Lung (tissue), 12 donors: ENCODE measurements around the gene STK35. TPM values are rescaled to one million over a fixed set of nuclear protein-coding genes. Genes with fewer than 3 reads are reported as not detected.

ENCODE experiments used
- ATAC-seq: fragments of 200-7000 bp; cut with Tn5 transposase; one replicate; pipeline ENCODE4 v1.9.1; 2020; ENCODE audit warnings: moderate number of reproducible peaks; ENCODE audit not compliant: insufficient read depth, low FRiP score
- DNase-seq, 3 donors: peaks; one replicate each; pipeline ENCODE4 v3.0.0-alpha.2; 2013 to 2017
- H3K27ac ChIP-seq, 2 donors: one replicate each; pipeline ENCODE4 v1.5.1; 2013; ENCODE audit warnings: mild to moderate bottlenecking in 2 of 2, moderate library complexity in 2 of 2, control low read depth in 1 of 2, inconsistent platforms in 1 of 2, low read depth in 1 of 2, low read length in 1 of 2
- H3K27me3 ChIP-seq, 3 donors: one replicate each; pipeline ENCODE4 v1.5.1; 2013; ENCODE audit warnings: low read length in 2 of 3; ENCODE audit not compliant: control insufficient read depth in 3 of 3, insufficient read depth in 3 of 3
- H3K36me3 ChIP-seq, 4 donors: one replicate each; pipeline ENCODE4 v1.5.1; 2013; ENCODE audit warnings: low read length in 4 of 4, mild to moderate bottlenecking in 1 of 4, moderate library complexity in 1 of 4; ENCODE audit not compliant: control insufficient read depth in 4 of 4, insufficient read depth in 4 of 4
- H3K4me1 ChIP-seq, 5 donors: one replicate each; pipeline ENCODE4 v1.5.1; 2013; ENCODE audit warnings: low read length in 5 of 5, mild to moderate bottlenecking in 2 of 5, moderate library complexity in 1 of 5; ENCODE audit not compliant: control insufficient read depth in 5 of 5, insufficient read depth in 5 of 5
- H3K4me3 ChIP-seq: one replicate; pipeline ENCODE4 v1.5.1; 2013; ENCODE audit warnings: mild to moderate bottlenecking, control low read depth, moderate library complexity
- H3K9ac ChIP-seq, 2 donors: one replicate each; pipeline ENCODE4 v1.5.1; 2013; ENCODE audit warnings: low read length in 2 of 2, control low read depth in 1 of 2; ENCODE audit not compliant: insufficient read depth in 1 of 2
- H3K9me3 ChIP-seq, 4 donors: one replicate each; pipeline ENCODE4 v1.5.1; 2013; ENCODE audit warnings: low read length in 3 of 4, mild to moderate bottlenecking in 1 of 4, moderate library complexity in 1 of 4; ENCODE audit not compliant: control insufficient read depth in 4 of 4, insufficient read depth in 3 of 4
- WGBS, 2 donors: extraction: QIAGEN DNeasy Blood & Tissue Kit; methylation state at CpG; one replicate each; pipeline ENCODE4 v1.1.7; 2013; 5-methylcytosine and 5-hydroxymethylcytosine counted together
- polyA plus RNA-seq, 2 donors: library from polyadenylated mRNA; stranded (reverse); fragments of 200-250 nt; gene quantifications; one replicate each; pipeline ENCODE4 v1.2.1, GENCODE V29; 2013
- total RNA-seq, 2 donors: library from RNA; depleted of rRNA in 1 of 2; stranded (reverse); fragments of >200 nt in 1 of 2; gene quantifications; one replicate each; pipeline ENCODE4 v1.2.1, GENCODE V29; 2014 to 2021
- TF ChIP-seq, protein P1 (sequence below): IDR thresholded peaks from 2 replicates; pipeline ENCODE4 v1.5.1; 2012; ENCODE audit warnings: mild to moderate bottlenecking; ENCODE audit errors: control extremely low read depth, extremely low read depth
- donor health status: control.
- donor health status: control.
- donor health status: Bipolar disorder and iron deficiency.
- donor health status: healthy.
- donor health status: DM: yes; HTN: yes; CAD: no.

STK35 gene
- total and polyA plus RNA-seq, 4 donors = 5.8 to 24.2 (median 12.5) TPM

DNA sequence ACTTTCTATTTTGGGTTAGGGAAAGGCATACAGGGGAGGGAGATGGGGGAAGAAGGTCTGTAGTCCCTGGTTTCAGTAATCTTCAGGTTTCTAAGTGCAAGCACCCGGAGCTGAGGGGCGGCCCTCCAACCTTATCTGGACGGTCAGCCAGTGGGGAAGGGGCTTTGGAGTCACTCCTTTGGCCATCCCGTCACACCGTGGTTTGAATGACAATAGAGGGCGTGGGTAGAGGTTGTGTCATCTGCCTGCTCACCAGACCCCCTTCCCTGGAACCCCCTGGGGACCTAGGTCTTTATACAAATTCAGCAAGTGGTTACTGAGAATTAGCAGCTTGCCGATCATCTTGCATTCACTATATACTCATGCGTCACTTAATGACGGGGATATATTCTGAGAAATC is 29.1 kb downstream of the STK35 start:
- Histone ChIP-seq H3K36me3 (peaks cover 0 to 6% (median 2%) of the 10 kb centered on the region in 4 donors), H3K9me3 (no peaks in the 10 kb centered on the region), H3K27me3 (no peaks in the 10 kb centered on the region), H3K4me3 (no peak overlapping the region), H3K27ac (peak overlapping the region in 1 of 2 donors; percentile 72), H3K9ac (no peak overlapping the region), H3K4me1 (peaks cover 6 to 54% (median 24%) of the 10 kb centered on the region in 5 donors)
- TF ChIP-seq, protein P1, sequence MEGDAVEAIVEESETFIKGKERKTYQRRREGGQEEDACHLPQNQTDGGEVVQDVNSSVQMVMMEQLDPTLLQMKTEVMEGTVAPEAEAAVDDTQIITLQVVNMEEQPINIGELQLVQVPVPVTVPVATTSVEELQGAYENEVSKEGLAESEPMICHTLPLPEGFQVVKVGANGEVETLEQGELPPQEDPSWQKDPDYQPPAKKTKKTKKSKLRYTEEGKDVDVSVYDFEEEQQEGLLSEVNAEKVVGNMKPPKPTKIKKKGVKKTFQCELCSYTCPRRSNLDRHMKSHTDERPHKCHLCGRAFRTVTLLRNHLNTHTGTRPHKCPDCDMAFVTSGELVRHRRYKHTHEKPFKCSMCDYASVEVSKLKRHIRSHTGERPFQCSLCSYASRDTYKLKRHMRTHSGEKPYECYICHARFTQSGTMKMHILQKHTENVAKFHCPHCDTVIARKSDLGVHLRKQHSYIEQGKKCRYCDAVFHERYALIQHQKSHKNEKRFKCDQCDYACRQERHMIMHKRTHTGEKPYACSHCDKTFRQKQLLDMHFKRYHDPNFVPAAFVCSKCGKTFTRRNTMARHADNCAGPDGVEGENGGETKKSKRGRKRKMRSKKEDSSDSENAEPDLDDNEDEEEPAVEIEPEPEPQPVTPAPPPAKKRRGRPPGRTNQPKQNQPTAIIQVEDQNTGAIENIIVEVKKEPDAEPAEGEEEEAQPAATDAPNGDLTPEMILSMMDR = no peak
- 83 to 93% methylated on average over 9 of the region's 9 CpGs for whole genome bisulfite sequencing, 2 donors
- DNase-seq (no peak), ATAC-seq (no peak)

DNA sequence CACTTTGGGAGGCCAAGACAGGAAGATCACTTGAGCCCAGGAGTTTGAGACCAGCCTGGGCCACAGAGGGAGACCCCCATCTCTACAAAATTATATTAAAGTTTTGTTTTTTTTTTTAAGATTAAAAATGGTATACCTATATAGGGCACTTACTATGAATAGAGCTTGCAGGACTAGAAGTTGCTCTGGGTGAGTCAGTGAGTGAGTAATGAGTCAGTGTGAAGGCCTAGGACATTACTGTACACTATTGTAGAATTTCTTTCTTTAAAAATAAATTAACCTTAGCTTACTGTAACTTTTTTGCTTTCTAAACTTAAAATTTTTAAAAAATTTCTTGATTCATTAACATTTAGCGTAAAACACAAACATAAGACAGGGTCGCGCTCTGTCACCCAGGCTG is 29.7 kb downstream of the STK35 start:
- H3K36me3 ChIP-seq = peaks cover 0 to 6% (median 2%) of the 10 kb centered on the region in 4 donors
- no peak overlapping the region for H3K4me3 ChIP-seq
- H3K27me3 ChIP-seq = no peaks in the 10 kb centered on the region
- no peak overlapping the region for H3K9ac ChIP-seq
- H3K9me3 ChIP-seq = no peaks in the 10 kb centered on the region
- H3K4me1 ChIP-seq = peaks cover 6 to 61% (median 24%) of the 10 kb centered on the region in 5 donors
- DNase-seq = no peak
- TF ChIP-seq, protein P1 = no peak
- peak overlapping the region in 1 of 2 donors; percentile 85 for H3K27ac ChIP-seq
- no peak for ATAC-seq
- WGBS, 2 donors = 98 to 99% methylated on average over 3 of the region's 3 CpGs

DNA sequence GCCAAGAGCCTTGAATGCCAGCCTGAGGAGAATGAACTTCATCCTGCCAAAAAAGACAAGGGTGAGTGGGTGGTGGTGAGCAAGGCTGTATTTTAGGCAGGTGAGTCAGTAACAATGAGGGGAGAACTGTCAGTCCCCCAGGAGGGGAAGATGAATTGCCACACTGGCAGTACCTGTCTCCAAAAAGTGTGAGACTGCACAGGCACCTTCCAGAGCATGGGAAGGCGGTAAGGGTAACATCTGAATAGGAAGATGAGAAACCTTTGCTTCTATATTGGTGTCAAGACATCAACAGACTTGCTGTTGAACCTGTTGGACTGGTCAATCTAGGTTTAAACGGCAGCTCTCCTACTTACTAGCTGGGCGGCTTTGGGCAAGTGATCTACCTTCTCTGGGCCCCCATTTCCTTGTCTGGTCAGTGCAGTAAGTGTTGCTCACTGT is 30.9 kb downstream of the STK35 start:
- 87 to 97% methylated on average over 3 of the region's 3 CpGs for WGBS, 2 donors
- peaks cover 0 to 8% (median 2%) of the 10 kb centered on the region in 4 donors for H3K36me3 ChIP-seq
- no peaks in the 10 kb centered on the region for H3K9me3 ChIP-seq
- peak in 1 of 3 donors; percentile 5 for DNase-seq
- TF ChIP-seq, protein P1 = no peak
- no peak for ATAC-seq
- H3K27ac ChIP-seq = peak overlapping the region in 1 of 2 donors; percentile 89
- no peak overlapping the region for H3K9ac ChIP-seq
- no peaks in the 10 kb centered on the region for H3K27me3 ChIP-seq
- H3K4me1 ChIP-seq = peaks cover 6 to 55% (median 23%) of the 10 kb centered on the region in 5 donors
- no peak overlapping the region for H3K4me3 ChIP-seq
